ENCODE results near the gene GRHL1.
"Not testable (repeated sequence)": the region's sequence is repeated elsewhere in the genome, so short reads cannot be mapped to it uniquely, and the experiment has no call there.

GRHL1 gene

DNA sequence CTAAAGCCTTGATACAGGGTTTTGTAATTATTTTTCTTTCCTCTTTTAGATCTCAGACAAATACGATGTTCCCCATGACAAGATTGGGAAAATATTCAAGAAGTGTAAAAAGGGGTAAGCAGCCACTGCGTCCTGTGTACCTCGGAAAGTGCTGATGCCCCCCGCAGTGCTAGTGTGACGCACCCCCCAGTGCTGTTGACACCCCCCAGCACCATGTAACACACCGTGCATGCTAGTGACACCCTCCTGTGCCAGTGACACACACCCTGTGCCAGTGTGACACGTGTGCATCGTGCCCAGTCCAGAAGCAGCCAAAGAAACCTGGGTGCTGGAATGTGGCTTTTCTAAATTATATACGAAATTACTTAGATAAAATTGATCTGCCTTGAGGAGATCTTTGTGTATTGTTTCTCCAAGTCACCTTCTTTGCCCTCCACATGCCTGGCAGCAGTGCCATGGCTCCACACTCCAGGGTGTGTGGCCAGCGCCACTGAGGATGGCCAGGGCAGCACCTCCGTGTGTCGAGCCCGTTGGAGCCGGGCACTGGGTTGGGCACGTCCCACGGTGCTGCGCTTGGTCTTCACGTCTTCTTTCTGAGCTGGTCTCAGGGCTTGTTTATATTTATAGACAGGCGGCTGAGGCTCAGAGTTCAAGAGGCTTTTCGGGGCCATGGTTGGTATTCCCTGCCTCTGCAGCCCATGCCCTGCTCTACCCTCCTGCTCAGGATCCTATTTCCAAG lies 47.6 kb downstream of the GRHL1 start:
- DNase-seq: no peak

DNA sequence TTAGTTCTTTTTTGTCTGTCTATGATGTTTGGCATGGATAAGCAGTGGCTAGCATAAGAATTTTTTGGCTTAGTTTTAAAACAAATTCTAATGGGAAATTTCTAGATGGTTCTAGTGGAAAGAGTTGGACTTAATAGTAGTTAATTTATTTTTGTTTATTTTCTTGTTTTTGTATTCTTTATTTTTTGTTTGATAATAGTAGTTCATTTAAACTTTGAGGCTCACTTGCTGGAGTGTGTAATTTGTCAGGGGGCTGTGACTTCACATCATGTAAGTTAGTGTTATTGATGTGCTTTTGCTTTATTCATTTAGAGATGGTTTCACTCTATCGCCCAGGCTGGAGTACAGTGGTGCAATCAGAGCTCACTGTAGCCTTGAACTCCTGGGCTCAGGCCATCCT lies 48.2 kb downstream of the GRHL1 start:
- DNase-seq: no peak

DNA sequence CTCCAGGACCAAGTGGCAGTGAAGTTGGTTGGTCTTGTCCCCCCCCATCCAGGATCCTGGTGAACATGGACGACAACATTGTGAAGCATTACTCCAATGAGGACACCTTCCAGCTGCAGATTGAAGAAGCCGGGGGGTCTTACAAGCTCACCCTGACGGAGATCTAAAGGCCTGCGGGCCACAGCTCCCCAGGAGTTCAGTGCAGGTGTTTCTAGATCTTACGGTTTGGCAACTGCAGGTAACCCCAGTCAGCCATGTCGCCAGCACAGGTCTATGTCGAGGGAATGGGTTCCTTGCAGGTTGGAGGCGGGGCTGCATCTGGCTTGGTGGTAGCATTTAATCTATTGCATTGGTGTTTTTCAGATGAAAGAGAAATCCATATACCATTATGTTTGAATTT lies 49.0 kb downstream of the GRHL1 start:
- DNase-seq: no peak

DNA sequence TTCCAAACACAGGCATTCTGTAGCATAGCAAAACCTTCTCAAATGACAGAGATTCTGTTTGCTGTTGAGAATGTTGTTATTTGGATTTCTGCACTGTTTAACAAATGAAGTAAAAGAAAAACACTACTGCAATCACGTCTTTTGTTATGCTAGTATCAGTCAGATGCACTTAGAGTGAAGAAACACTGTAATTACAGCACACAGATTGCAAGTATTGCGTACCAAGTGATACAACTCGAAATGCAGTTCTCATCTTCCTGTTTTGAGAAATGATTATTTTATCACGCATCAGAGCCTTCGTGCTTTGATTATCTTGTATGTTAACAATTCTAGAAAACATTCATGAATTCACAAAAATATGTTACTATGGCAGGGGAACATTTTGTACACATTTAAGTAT lies 50.1 kb downstream of the GRHL1 start:
- DNase-seq: no peak

- DNase-seq: no peak
Observed at GRCh38 chr2:10002109-10002508, 50.6 kb downstream of the GRHL1 start.

DNA sequence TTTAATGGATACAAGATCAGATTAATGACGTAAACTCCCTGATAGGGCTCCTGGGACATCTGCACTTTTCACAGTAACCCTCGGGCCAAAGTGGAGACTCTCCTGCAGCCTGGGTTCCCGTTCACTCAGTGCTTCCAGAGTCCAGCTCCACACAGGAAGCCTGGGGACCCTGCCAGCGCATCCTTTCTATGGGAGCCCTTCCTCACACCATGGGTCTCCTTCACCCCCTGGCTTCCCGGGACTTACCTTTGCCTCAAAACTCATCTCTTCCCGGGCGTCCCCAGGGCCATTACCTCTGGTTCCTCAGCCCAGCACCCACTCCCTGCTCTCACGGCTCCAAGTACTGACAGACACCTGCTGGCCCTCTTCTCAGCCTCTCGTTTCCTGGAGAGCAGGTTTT lies 51.2 kb downstream of the GRHL1 start:
- no peak for DNase-seq

GRCh38 chr2:10003206-10004125 lies 52.0 kb downstream of the GRHL1 start:
- DNase-seq: no peak

- no peak for DNase-seq
Observed at GRCh38 chr2:10004401-10004800, 52.9 kb downstream of the GRHL1 start.

GRCh38 chr2:10004836-10005235 lies 53.3 kb downstream of the GRHL1 start:
- no peak for DNase-seq

GRCh38 chr2:10005461-10006235 lies 54.2 kb downstream of the GRHL1 start:
- no peak for DNase-seq

- no peak for DNase-seq
Observed at GRCh38 chr2:10006236-10007161, 55.0 kb downstream of the GRHL1 start.

DNA sequence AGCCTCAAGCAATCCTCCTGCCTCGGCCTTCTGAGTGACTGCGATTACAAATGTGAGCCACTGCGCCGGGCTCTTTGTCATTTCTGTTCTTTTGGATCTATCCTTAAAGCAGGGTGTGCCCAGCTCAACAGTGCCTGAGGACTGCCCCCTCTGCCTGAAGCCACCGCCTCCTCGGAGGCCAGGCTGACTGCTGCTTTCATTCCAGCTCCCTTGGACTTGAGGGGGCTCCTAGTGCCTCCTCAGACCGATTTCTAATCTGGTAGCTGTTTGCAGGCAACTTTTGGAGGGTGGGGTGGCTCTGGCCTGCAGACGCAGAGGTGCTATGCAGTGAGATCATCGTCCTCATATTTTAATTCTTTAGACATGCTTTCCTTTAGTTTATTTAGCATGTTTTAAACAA lies 55.9 kb downstream of the GRHL1 start:
- no peak for DNase-seq

- no peak for DNase-seq
Observed at GRCh38 chr2:10007921-10008808, 56.7 kb downstream of the GRHL1 start.

DNA sequence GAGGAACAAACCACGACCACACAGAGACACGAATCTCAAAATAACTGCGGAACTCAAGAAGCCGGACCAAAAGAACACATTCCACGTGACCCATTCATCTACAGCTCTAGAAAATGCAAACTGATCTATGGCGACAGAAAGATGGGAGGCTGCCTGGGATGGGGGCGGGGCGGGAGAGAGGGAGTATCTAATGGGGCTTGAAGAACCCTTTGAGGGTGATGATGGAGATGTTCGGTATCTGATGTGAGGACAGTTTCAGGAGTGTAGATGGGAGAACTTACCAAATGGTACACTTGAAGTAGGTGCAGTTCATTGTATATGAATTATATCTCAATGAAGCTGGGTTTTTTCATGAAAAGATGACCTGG lies 57.3 kb downstream of the GRHL1 start:
- no peak for DNase-seq

GRCh38 chr2:10009271-10009810 lies 57.8 kb downstream of the GRHL1 start:
- no peak for DNase-seq

- no peak for DNase-seq
Observed at GRCh38 chr2:10009811-10010781, 58.6 kb downstream of the GRHL1 start.

DNA sequence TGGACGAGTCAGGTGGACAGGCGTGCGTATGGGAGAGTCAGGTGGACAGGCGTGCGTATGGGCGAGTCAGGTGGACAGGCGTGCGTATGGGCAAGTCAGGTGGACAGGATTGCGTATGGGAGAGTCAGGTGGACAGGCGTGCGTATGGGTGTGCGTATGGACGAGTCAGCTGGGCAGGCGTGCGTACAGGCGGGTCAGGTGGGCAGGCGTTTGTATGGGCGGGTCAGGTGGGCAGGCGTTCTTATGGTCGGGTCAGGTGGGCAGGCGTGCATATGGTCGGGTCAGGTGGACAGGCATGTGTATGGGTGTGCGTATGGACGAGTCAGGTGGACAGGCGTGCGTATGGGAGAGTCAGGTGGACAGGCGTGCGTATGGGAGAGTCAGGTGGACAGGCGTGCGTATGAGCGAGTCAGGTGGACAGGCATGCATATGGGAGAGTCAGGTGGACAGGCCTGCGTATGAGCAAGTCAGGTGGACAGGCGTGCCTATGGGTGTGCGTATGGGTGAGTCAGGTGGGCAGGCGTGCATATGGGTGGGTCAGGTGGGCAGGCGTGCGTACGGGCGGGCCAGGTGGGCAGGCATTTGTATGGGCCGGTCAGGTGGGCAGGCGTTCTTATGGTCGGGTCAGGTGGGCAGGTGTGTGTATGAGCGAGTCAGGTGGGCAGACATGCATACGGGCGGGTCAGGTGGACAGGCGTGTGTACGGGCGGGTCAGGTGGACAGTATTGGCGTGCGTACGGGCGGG lies 59.5 kb downstream of the GRHL1 start:
- not testable (repeated sequence) for DNase-seq

DNA sequence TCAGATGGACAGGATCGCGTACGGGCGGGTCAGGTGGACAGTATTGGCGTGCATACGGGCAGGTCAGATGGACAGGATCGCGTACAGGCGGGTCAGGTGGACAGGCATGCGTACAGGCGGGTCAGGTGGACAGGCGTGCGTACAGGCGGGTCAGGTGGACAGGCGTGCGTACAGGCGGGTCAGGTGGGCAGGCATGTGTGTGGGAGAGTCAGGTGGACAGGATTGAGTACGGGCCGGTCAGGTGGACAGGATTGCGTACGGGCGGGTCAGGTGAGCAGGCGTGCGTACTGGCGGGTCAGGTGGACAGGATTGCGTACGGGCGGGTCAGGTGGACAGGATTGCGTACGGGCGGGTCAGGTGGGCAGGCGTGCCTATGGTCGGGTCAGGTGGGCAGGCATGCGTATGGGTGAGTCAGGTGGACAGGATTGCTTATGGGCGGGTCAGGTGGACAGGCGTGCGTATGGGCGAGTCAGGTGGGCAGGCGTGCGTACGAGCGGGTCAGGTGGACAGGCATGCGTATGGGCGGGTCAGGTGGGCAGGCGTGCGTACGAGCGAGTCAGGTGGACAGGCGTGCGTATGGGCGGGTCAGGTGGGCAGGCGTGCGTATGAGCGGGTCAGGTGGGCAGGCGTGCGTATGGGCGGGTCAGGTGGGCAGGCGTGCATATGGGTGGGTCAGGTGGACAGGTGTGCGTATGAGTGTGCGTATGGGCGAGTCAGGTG lies 60.3 kb downstream of the GRHL1 start:
- DNase-seq: not testable (repeated sequence)
